GM18868 (cell line): ENCODE measurements around the gene PRR22.
"Not testable (repeated sequence)": the region's sequence is repeated elsewhere in the genome, so short reads cannot be mapped to it uniquely, and the experiment has no call there.

Experiments
- ATAC-seq: cut with Tn5 transposase; IDR thresholded peaks from one replicate; pipeline ENCODE4 v1.9.1; 2021; ENCODE audit warnings: mild to moderate bottlenecking, moderate library complexity; ENCODE audit not compliant: unreplicated experiment

PRR22 gene

GRCh38 chr19:5792224-5792623 lies 7.7 kb upstream of the PRR22 start:
- no peak for ATAC-seq

- ATAC-seq = peak; percentile 90
These were observed 6.3 kb upstream of the PRR22 start, which contains the start of gene DUS3L for GRCh38 chr19:5790559-5791520. Gene DUS3L, minus strand, starts transcription at chr19:5791163. Its CDS starts 22 bp downstream, at chr19:5791141.

GRCh38 chr19:5789886-5790558 lies 5.5 kb upstream of the PRR22 start:
- ATAC-seq = no peak

GRCh38 chr19:5789351-5789761 lies 4.8 kb upstream of the PRR22 start:
- no peak for ATAC-seq

GRCh38 chr19:5788422-5788821 lies 3.9 kb upstream of the PRR22 start:
- no peak for ATAC-seq

- no peak for ATAC-seq
These were observed 3.0 kb upstream of the PRR22 start for GRCh38 chr19:5787409-5788182.

- ATAC-seq = no peak
These were observed 2.3 kb upstream of the PRR22 start for GRCh38 chr19:5786593-5787408.

GRCh38 chr19:5785423-5785822 lies 877 bp upstream of the PRR22 start:
- no peak for ATAC-seq

GRCh38 chr19:5782945-5783919 lies 1.3 kb downstream of the PRR22 start:
- ATAC-seq = no peak

GRCh38 chr19:5782322-5782721 lies 2.2 kb downstream of the PRR22 start:
- ATAC-seq = no peak

GRCh38 chr19:5780916-5781315 lies 3.6 kb downstream of the PRR22 start:
- ATAC-seq = not testable (repeated sequence)

GRCh38 chr19:5778402-5778801 lies 6.1 kb downstream of the PRR22 start:
- no peak for ATAC-seq

- no peak for ATAC-seq
These were observed 8.8 kb downstream of the PRR22 start for GRCh38 chr19:5775668-5776309.

GRCh38 chr19:5774921-5775320 lies 9.6 kb downstream of the PRR22 start:
- no peak for ATAC-seq

GRCh38 chr19:5773276-5773675 lies 11.3 kb downstream of the PRR22 start:
- ATAC-seq = no peak

GRCh38 chr19:5772416-5772815 lies 12.1 kb downstream of the PRR22 start:
- no peak for ATAC-seq

- ATAC-seq = no peak
These were observed 16.6 kb downstream of the PRR22 start for GRCh38 chr19:5767949-5768348.

- no peak for ATAC-seq
These were observed 19.3 kb downstream of the PRR22 start for GRCh38 chr19:5765220-5765619.
